Mesenchymal stem cell (in vitro differentiated cells and primary cell): ENCODE measurements around the gene SLC35A2.

Experiments
- DNase-seq: peaks from one replicate; pipeline ENCODE4 v3.0.0-alpha.2; 2013
- H2AFZ ChIP-seq: one replicate; pipeline ENCODE4 v1.6.1; 2013; ENCODE audit warnings: low read depth, mild to moderate bottlenecking, control low read depth, inconsistent platforms, low read length, moderate library complexity
- H2AK5ac ChIP-seq: 2 replicates; pipeline ENCODE4 v1.6.1; 2013; ENCODE audit warnings: low read length, moderate library complexity, mild to moderate bottlenecking, inconsistent platforms; ENCODE audit not compliant: severe bottlenecking
- H2BK120ac ChIP-seq: one replicate; pipeline ENCODE4 v1.6.1; 2013; ENCODE audit warnings: low read depth, mild to moderate bottlenecking, inconsistent platforms, low read length, moderate library complexity
- H2BK12ac ChIP-seq, 2 experiments: one replicate each; pipeline ENCODE4 v1.6.1; 2013; ENCODE audit warnings: inconsistent platforms in 2 of 2, low read length in 2 of 2, mild to moderate bottlenecking in 2 of 2, moderate library complexity in 2 of 2, control low read depth in 1 of 2
- H2BK15ac ChIP-seq: one replicate; pipeline ENCODE4 v1.6.1; 2013; ENCODE audit warnings: mild to moderate bottlenecking, low read depth, inconsistent platforms; ENCODE audit not compliant: poor library complexity, severe bottlenecking
- H2BK5ac ChIP-seq: 2 replicates; pipeline ENCODE4 v1.6.1; 2013; ENCODE audit warnings: low read depth, mild to moderate bottlenecking, low read length, control low read depth, inconsistent platforms; ENCODE audit not compliant: poor library complexity, severe bottlenecking
- H3K14ac ChIP-seq, 2 experiments: one replicate each; pipeline ENCODE4 v1.6.1; 2013; ENCODE audit warnings: inconsistent platforms in 2 of 2, low read length in 2 of 2, control low read depth in 1 of 2, mild to moderate bottlenecking in 1 of 2, moderate library complexity in 1 of 2
- H3K18ac ChIP-seq, 2 experiments: one replicate each; pipeline ENCODE4 v1.6.1; 2013; ENCODE audit warnings: inconsistent platforms in 2 of 2, low read length in 2 of 2, control low read depth in 1 of 2, low read depth in 1 of 2, mild to moderate bottlenecking in 1 of 2
- H3K23ac ChIP-seq, 2 experiments: one replicate each; pipeline ENCODE4 v1.6.1; 2013; ENCODE audit warnings: inconsistent platforms in 2 of 2, low read length in 2 of 2, mild to moderate bottlenecking in 2 of 2, moderate library complexity in 2 of 2, control low read depth in 1 of 2
- H3K27ac ChIP-seq: 2 replicates; pipeline ENCODE4 v1.5.1; 2013; ENCODE audit warnings: mild to moderate bottlenecking, moderate library complexity, low read length, control low read depth, inconsistent platforms; ENCODE audit not compliant: poor library complexity, severe bottlenecking
- H3K27me3 ChIP-seq, 2 experiments: 2 replicates each; pipeline versions ENCODE4 v1.6.1 to v1.7.0; 2013; ENCODE audit warnings: low read length in 2 of 2, mild to moderate bottlenecking in 2 of 2, moderate library complexity in 2 of 2, control low read depth in 1 of 2, inconsistent platforms in 1 of 2; ENCODE audit not compliant: control insufficient read depth in 1 of 2, insufficient read depth in 1 of 2
- H3K36me3 ChIP-seq, 2 experiments: 2 replicates each; pipeline versions ENCODE4 v1.6.1 to v1.7.0; 2013; ENCODE audit warnings: low read length in 2 of 2, control low read depth in 1 of 2, inconsistent platforms in 1 of 2, low read depth in 1 of 2, mild to moderate bottlenecking in 1 of 2; ENCODE audit not compliant: insufficient read depth in 2 of 2, control insufficient read depth in 1 of 2
- H3K4ac ChIP-seq, 2 experiments: one replicate each; pipeline ENCODE4 v1.6.1; 2013; ENCODE audit warnings: inconsistent platforms in 2 of 2, low read length in 2 of 2, mild to moderate bottlenecking in 2 of 2, moderate library complexity in 2 of 2, control low read depth in 1 of 2, low read depth in 1 of 2
- H3K4me1 ChIP-seq: 2 replicates; pipeline ENCODE4 v1.6.1; 2013; ENCODE audit warnings: low read depth, low read length, control low read depth; ENCODE audit not compliant: control insufficient read depth, insufficient read depth
- H3K4me2 ChIP-seq: 2 replicates; pipeline ENCODE4 v1.6.1; 2013; ENCODE audit warnings: low read length, mild to moderate bottlenecking, inconsistent platforms; ENCODE audit not compliant: poor library complexity, severe bottlenecking
- H3K4me3 ChIP-seq, 2 experiments: 2 replicates each; pipeline versions ENCODE4 v1.5.1 to v1.7.0; 2013; ENCODE audit warnings: low read length in 2 of 2, mild to moderate bottlenecking in 2 of 2, control low read depth in 1 of 2, low read depth in 1 of 2; ENCODE audit not compliant: insufficient read depth in 1 of 2
- H3K79me1 ChIP-seq: replicated peaks from 2 replicates; pipeline ENCODE4 v1.6.1; 2013; ENCODE audit warnings: mild to moderate bottlenecking, control low read depth, low read length, inconsistent platforms; ENCODE audit not compliant: poor library complexity, severe bottlenecking
- H3K9ac ChIP-seq: 2 replicates; pipeline ENCODE4 v1.7.0; 2013; ENCODE audit warnings: mild to moderate bottlenecking, low read length, moderate library complexity
- H3K9me3 ChIP-seq: 2 replicates; pipeline ENCODE4 v1.7.0; 2013; ENCODE audit warnings: mild to moderate bottlenecking, low read length; ENCODE audit not compliant: control insufficient read depth
- H4K8ac ChIP-seq: one replicate; pipeline ENCODE4 v1.6.1; 2013; ENCODE audit warnings: inconsistent platforms, mild to moderate bottlenecking, low read length, moderate library complexity
- H4K91ac ChIP-seq: one replicate; pipeline ENCODE4 v1.6.1; 2013; ENCODE audit warnings: mild to moderate bottlenecking, low read length, inconsistent platforms
- WGBS: methylation state at CpG from one replicate; pipeline ENCODE4 v1.1.7; 2013; ENCODE audit warnings: mixed read lengths; 5-methylcytosine and 5-hydroxymethylcytosine counted together

SLC35A2 gene

DNA sequence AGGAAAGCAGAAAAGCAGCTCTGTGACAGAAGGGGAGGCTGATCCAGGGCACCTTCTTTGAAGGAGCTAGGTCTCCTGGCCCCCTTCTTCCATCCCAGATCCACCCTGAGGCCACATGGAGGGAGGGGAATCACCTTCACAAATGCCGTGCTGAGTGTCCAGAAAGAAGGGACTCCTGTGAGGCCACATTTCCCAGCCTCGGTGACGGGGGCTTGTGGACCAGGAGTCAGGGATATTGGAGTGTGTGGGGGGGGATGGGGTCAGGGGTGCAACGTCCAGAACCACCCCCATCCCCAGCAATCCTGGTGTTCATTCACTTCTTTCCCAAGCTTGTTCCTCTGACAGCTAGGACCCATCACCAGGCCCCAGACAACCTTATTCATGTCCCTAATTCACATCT is 18.6 kb downstream of the SLC35A2 start:
- H3K23ac ChIP-seq, result no peak overlapping the region
- no peak overlapping the region for H4K91ac ChIP-seq
- H2BK12ac ChIP-seq, result no peak overlapping the region
- no peak overlapping the region for H4K8ac ChIP-seq
- no peak overlapping the region for H3K4ac ChIP-seq
- peaks cover 13% of the 10 kb centered on the region for H3K79me1 ChIP-seq
- H3K27me3 ChIP-seq, result no peaks in the 10 kb centered on the region
- no peak overlapping the region for H3K18ac ChIP-seq
- DNase-seq, result no peak
- no peak overlapping the region for H3K4me3 ChIP-seq
- H3K9ac ChIP-seq, result no peak overlapping the region
- H3K14ac ChIP-seq, result no peak overlapping the region
- H3K4me2 ChIP-seq, result no peak overlapping the region
- H2BK120ac ChIP-seq, result no peak overlapping the region
- H2AK5ac ChIP-seq, result no peak overlapping the region
- no peak overlapping the region for H2AFZ ChIP-seq
- no peak overlapping the region for H3K27ac ChIP-seq
- WGBS, result no CpG with 5 or more reads among the region's 4 CpGs
- H2BK5ac ChIP-seq, result no peak overlapping the region
- no peak overlapping the region for H2BK15ac ChIP-seq
- peaks cover 10 to 23% of the 10 kb centered on the region in 2 experiments for H3K36me3 ChIP-seq
- peaks cover 6% of the 10 kb centered on the region for H3K4me1 ChIP-seq
- H3K9me3 ChIP-seq, result no peaks in the 10 kb centered on the region

GRCh38 chrX:48891402-48892288 is 19.8 kb downstream of the SLC35A2 start:
- H3K27ac ChIP-seq, result no peak overlapping the region
- peak overlapping the region in 1 of 2 experiments; percentile 60 for H3K14ac ChIP-seq
- 6% methylated on average over 36 of the region's 68 CpGs for WGBS
- peaks cover 13% of the 10 kb centered on the region for H3K79me1 ChIP-seq
- peaks cover 10 to 23% of the 10 kb centered on the region in 2 experiments for H3K36me3 ChIP-seq
- H3K9ac ChIP-seq, result peak overlapping the region; percentile 70
- peak overlapping the region; percentile 52 for H2BK15ac ChIP-seq
- no peak overlapping the region for H4K91ac ChIP-seq
- no peak overlapping the region for H3K4ac ChIP-seq
- no peak overlapping the region for H2BK12ac ChIP-seq
- H2AK5ac ChIP-seq, result no peak overlapping the region
- peak overlapping the region; percentile 63 for H2AFZ ChIP-seq
- H4K8ac ChIP-seq, result peak overlapping the region; percentile 49
- peak overlapping the region; percentile 54 to 80 for H3K18ac ChIP-seq
- no peak overlapping the region for H3K23ac ChIP-seq
- H2BK5ac ChIP-seq, result no peak overlapping the region
- H3K27me3 ChIP-seq, result no peaks in the 10 kb centered on the region
- peak overlapping the region; percentile 81 for H3K4me2 ChIP-seq
- DNase-seq, result peak; percentile 89
- peak overlapping the region; percentile 63 to 75 for H3K4me3 ChIP-seq
- H2BK120ac ChIP-seq, result peak overlapping the region; percentile 79
- H3K9me3 ChIP-seq, result no peaks in the 10 kb centered on the region
- H3K4me1 ChIP-seq, result peaks cover 6% of the 10 kb centered on the region

GRCh38 chrX:48890934-48891401 is 20.5 kb downstream of the SLC35A2 start:
- no peak overlapping the region for H2BK15ac ChIP-seq

GRCh38 chrX:48890296-48890925 is 21.0 kb downstream of the SLC35A2 start:
- no peak for DNase-seq
- Histone ChIP-seq H2BK5ac (no peak overlapping the region), H2BK120ac (no peak overlapping the region), H3K14ac (no peak overlapping the region), H3K4me2 (peak overlapping the region; percentile 72), H3K36me3 (peaks cover 10 to 23% of the 10 kb centered on the region in 2 experiments), H2AK5ac (no peak overlapping the region), H3K18ac (peak overlapping the region in 1 of 2 experiments; percentile 2), H3K79me1 (peaks cover 13% of the 10 kb centered on the region), H4K91ac (peak overlapping the region; percentile 15), H3K4me1 (peaks cover 3% of the 10 kb centered on the region), H3K23ac (no peak overlapping the region), H3K4me3 (peak overlapping the region in 1 of 2 experiments; percentile 75), H2AFZ (no peak overlapping the region), H3K4ac (no peak overlapping the region), H2BK15ac (no peak overlapping the region), H4K8ac (no peak overlapping the region), H2BK12ac (no peak overlapping the region), H3K9me3 (no peaks in the 10 kb centered on the region), H3K27me3 (no peaks in the 10 kb centered on the region), H3K27ac (no peak overlapping the region), H3K9ac (peak overlapping the region; percentile 62)
- WGBS, result 46% methylated on average over 15 of the region's 15 CpGs

More at GRCh38 chrX:48890934-48891401, 20.5 kb downstream of the SLC35A2 start:
- Histone ChIP-seq H2AFZ (no peak overlapping the region), H2BK120ac (peak overlapping the region; percentile 79), H3K27ac (no peak overlapping the region), H3K9ac (peak overlapping the region; percentile 62), H3K36me3 (peaks cover 10 to 23% of the 10 kb centered on the region in 2 experiments), H3K18ac (peak overlapping the region; percentile 3 to 54), H3K27me3 (no peaks in the 10 kb centered on the region), H3K4me2 (peak overlapping the region; percentile 72), H4K8ac (peak overlapping the region; percentile 49), H3K4ac (no peak overlapping the region), H4K91ac (no peak overlapping the region), H3K79me1 (peaks cover 13% of the 10 kb centered on the region), H3K9me3 (no peaks in the 10 kb centered on the region), H2BK12ac (no peak overlapping the region), H3K23ac (no peak overlapping the region), H3K14ac (no peak overlapping the region), H3K4me3 (peak overlapping the region; percentile 63 to 75), H2BK5ac (no peak overlapping the region), H3K4me1 (peaks cover 3% of the 10 kb centered on the region), H2AK5ac (no peak overlapping the region)
- 5% methylated on average over 8 of the region's 35 CpGs for WGBS
- no peak for DNase-seq
